Embryonic facial prominence (tissue), 1 donor: ENCODE results near the gene TNP2.

ENCODE experiments used
- DNase-seq: peaks from one replicate; pipeline ENCODE4 v3.0.0-alpha.2; 2016; ENCODE audit errors: extremely low spot score

Gene TNP2

DNA sequence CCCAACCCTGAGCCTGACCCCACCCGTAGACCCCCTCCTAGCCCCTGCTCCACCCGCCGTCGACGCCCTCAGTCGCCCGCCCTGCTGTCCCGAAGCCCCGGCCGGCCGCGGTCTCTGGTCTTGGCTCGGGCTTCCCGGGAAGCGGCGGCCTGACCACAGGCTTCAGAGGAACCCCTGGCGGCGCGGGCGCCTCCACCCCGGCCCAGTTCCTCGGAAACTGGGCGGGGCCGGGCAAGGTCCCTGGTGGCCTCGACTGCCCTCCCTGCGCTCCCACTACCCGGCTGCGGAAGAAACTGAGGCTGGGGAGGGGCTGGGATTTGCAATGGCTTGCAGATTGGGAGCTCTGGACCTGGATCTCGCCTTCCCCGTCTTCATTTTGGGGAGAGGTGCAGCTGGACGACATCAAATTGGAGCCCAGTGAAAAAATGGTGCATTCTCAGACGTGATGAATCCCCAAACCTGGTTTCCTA is 12.4 kb downstream of the TNP2 start:
- DNase-seq, result no peak

DNA sequence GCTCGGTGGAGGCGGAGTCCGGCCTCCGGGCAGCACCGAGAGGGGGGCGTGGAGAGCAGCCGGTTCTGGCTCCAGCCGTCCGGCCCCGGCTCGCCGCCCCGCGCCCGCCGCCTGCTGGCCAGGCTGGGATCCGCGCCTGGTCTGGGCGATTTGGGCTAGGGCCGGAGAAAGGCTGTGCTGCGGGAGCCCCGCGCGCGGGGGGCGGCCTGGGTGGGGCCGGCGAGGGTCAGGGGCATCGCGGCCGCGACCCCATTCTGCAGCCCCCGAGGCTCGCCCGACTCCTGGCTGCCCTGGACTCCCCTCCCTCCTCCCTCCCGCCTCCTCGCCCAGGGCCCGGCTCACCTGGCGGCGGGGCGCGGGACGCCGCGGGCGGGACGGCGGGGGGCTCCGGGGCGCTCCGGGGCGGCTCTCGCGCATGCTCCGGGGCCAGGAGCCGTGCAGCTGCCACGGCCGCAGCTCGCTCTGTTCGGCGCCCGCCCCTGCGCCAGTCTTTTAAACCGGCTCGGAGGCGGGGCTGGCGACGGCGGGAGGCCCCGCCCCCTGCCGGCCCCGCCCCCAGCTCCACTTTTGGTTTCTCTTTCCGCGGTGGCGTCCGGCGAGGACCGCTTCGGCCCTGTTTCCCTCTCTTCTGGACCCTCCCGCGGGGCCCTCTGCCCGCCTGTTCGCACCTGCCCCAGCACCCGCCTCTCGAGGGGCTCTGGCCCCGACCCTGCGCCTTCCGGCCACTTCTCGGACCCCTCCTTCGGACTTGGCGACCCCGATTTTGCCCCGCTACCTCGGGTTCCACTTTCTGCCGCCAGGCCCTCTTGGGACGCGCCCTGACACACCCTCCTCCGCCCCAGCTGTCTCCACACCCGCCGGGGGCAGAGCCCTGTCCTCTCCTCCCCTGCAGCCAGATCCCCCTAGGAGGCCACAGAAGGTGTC is 13.1 kb downstream of the TNP2 start, which contains the start of gene SOCS1:
SOCS1 (minus strand) TSS at position 468 of the 924 bp plus-strand sequence. CDS start 726 bp downstream, outside the sequence.
- peak; percentile 77 for DNase-seq

DNA sequence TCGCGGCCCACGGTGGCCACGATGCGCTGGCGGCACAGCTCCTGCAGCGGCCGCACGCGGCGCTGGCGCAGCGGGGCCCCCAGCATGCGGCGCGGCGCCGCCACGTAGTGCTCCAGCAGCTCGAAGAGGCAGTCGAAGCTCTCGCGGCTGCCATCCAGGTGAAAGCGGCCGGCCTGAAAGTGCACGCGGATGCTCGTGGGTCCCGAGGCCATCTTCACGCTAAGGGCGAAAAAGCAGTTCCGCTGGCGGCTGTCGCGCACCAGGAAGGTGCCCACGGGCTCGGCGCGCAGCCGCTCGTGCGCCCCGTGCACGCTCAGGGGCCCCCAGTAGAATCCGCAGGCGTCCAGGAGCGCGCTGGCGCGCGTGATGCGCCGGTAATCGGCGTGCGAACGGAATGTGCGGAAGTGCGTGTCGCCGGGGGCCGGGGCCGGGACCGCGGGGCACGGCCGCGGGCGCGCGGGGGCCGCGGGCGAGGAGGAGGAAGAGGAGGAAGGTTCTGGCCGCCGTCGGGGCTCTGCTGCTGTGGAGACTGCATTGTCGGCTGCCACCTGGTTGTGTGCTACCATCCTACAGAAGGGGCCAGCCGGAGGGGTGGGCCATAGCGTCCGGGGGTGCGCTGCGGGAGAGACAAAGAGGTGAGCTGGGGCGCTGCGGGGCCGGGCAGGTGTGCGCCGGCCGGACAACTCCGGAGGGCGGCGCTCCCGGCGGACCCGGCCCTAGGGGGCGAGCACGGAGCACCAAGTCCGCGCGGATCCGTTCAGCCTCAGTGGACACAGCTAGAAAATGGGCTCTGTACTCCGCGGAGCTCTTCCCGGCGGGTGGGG is 14.0 kb downstream of the TNP2 start:
- DNase-seq, result no peak

DNA sequence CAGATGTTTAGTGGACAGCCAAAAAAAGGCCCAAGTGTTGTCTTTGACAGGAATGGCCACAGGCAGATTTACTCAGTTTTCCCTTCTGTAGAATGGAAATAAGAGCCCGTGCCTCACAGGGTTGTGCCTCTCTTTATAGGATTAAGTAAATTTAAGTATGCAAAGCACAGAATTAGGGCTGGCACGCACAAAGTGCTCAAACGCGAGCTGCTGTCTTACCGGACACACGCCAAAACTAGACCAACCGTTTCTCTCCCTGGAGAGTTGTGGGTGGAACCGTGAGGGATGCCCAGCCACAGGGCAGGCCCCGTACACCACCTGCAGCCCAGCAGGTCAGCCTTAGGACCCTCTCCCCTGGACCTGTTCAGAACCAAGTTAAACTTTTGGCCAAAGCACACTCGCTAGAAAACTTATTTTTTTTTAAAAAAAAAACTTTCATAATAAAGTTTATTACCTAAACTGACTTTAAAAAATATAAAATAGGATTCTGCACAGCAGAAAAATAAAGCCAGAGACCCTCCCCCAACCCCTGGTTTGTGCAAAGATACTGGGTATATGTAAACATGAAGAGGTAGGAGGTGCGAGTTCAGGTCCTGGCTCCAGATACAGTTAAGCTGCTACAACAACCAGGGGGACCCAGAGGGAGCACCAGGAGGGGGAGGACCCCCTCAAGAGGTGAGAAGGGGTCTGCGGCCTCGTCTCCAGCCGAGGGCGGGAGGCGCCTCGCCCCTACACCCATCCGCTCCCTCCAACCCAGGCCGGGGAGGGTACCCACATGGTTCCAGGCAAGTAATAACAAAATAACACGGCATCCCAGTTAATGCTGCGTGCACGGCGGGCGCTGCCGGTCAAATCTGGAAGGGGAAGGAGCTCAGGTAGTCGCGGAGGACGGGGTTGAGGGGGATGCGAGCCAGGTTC is 14.9 kb downstream of the TNP2 start:
- DNase-seq, result no peak

DNA sequence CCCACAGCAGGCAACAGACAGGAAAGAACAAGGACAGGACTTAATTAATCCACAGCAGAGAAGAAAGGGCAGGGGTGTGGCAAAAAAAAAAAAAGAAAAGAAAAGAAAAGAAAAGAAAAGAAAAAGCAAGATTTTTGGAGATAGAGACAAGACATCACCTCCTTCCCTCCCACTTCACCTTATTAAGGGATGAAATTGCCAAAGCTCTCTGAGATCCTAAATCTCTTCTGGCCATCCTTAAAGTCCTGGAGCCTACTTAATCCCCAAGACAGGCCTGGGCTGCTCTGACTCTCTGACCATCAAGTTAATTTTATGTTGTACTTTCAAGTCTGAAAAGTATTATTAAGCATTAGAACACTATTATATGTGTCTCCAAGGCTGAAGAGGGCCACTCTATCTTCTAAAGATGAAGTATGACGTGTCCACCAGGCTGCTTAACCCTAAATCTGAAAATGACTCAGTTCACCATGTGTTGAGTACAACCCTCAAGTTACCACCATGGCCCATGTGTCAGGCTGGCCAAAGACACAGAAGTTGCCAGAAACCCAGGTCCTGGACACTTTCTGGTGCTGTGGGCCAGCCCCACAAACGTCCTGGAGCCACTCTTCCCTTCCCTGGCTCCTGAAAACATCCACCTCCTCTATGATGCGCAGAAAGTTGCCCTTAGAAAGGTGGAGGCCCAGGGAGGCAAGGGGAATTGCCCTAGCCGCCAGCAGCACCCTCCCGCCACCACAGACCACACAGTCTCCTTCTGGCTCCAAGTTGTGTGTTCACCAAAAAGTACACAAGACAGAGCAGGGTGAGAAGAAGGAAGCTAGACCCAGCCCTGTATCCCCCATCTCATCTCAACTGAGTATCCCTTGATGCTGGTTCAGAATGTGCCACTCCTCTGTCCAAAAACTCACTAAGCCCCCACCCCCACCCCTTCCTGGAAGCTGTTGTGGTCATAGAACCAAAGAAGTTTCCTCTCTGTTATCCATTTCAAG is 15.8 kb downstream of the TNP2 start:
- no peak for DNase-seq

DNA sequence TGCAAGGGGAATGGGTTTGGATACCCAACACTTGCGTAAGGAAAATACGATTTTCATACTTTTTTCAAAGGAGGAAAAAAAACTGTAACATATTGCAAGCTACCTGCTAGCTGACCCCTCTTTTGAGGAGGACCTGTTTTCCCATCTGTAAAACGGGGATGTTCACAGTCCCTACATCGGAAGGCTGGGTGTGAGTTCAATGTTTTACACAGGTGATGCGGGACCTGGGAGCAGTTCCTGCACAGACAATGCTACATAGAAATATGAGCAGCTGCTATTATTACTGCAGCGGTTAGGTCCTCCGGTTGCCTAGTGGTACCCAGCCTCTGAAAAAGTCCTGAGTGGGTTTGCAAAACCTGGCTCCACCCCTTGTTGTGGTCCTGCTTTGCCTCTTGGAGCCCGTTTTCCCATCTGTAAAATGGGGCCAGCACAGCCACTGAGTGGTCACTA is 16.6 kb downstream of the TNP2 start:
- DNase-seq, result no peak

DNA sequence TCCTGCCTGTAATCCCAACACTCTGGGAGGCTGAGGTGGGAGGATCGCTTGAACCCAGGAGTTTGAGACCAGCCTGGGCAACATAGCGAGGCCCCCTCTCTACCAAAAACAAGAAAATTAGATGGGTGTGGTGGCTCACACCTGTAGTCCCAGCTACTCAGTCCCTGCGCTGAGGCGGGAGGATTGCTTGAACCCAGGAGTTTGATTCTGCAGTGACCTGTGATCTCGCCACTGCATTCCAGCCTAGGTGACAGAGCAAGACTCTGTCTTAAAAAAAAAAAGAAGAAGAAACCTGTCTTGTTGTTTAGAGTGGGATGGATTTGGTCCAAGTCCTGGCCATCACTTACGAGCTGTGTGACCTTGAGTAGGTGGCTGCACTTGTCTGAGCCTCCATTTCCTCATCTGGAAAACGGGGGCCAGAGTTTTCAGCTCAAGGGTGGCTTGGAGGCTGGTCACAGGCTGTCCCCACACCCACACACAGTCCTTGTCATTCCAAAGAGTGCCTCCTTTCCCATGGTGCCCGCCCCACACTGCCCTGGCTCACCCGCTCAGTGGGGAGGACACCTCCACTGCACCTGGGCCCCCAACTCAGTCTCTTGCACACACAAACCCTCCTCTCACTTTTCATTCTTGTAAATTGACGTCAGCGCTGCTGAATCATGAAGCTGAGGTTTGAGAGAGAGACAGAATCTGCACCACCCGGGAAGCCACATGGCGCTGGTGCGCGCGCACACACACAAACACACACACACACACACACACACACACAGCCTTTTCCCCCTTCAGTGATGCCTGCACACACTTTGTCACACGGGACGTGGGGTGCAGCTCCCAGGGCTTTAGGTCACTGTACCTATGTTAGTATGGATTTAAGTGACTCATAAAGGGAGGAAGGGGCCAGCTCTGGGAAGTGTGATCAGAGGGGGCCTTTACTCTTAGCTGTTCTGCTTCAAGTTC is 17.3 kb downstream of the TNP2 start:
- DNase-seq, result no peak

DNA sequence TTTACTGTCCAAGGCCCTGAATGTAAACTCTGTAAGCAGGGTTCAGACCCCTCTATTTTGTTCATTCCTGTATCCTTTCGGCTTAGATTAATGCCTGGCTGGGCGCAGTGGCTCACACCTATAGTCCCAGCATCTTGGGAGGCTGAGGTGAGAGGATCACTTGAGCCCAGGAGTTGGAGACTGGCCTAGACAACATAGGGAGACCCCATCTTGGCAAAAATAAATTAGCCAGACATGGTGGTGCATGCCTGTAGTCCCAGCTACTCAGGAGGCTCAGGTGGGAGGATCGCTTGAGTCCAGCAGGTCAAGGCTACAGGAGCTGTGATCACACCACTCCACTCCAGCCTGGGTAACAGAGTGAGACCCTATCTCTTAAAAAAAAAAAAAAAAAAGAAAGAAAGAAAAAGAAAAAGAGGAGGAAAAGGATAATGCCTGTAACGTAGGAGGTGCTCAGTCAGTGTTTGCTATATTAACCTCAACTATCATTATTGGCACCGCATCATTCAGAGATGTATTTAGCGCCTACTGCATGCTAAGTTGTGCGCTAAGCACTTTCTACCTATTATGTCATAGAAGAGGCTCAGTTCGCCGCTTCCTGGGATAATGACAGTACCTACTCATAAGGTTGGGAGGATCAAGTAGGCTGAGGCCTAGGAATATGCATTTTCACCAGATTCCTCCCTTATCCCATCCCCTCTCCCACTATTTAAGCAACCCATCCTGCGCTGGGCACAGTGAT is 18.2 kb downstream of the TNP2 start:
- DNase-seq, result no peak

DNA sequence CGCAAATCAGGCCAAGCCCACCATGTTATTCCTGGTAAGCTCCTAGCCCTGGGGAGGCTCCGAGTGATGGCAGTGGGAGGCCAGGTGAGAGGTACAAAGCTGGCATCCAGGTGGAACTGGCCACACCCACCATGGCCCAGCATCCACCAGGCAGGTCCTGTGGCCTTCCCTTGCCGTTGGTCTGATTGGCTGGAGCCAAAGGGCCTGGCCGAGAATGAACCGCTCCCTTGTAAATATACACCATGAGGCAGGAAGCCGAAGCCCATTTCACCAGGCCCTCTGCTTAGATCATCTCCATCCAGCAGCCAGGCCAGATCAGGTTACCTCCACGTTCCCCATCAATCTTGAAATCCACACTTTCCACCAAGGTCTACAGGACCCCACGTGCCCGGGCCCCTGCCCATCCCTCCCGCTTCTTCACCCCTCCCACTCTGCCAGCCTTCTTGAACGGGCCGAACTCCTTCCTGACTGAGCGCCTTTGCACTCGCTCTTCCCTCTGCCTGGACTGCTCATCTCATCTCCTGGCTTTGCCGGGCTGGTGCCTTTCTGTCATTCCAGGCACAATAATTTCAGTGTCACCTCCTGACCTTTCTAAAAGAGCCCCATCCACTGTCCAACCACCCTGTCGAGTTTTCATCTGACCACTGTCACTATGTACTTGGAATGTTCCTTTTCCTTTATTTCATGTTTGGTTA is 18.9 kb downstream of the TNP2 start:
- DNase-seq, result no peak

DNA sequence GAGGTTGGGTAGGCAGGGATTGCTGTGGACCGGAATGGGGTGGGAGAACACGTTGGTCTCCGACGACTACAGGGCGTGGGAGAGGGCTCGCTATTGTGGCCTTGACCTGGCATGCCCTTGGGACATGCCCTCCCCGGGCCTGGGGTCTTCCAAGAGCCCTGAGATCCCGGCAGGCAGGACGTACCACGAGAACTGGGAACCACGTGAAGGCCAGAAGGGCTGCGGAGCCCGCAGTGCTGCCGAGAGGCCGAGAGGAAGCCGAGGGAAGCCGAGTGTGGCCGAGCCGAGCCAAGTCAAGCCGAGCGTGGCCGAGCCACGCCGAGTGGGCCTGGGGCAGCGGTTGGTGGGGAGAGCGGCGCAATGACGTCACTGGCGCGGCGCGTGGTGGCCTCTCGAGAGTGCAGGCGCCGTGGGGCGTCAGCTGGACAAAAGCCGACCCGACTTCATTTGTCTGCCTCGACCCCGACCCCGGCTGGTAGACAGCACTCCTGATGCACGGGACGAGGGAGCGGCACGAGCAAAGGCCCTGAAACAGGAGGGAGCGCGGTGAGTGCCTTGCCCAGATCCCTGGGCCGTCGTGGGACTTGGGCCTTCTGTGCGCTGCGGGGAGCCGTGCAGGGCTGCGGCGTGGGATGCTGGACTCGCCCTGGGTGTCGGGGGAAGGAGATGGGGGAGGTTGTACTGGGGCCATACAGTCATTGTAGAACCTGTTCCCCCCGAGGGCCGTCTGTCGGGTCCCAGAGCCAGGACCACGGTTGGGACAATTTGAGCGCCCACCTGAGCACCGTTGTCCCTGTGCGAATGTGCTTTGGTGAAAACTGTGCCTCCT is 19.7 kb downstream of the TNP2 start:
- no peak for DNase-seq

DNA sequence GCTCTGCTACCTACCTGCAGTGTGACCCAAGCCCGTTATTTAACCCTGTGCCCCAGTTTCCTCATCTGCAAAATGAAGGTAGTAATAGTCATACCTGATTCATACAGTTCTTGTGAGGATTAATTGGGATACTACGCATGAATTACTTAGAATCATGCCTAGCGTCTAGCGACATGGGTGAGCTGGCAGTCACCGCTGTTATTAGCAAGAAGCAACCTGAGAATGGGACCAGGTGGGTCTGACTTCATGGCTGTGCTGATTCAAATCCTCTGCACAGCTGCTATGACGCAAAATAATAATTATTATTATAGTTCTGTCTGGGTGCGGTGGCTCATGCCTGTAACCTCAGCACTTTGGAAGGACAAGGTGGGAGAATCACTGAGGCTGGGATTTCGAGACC is 21.0 kb downstream of the TNP2 start:
- no peak for DNase-seq

DNA sequence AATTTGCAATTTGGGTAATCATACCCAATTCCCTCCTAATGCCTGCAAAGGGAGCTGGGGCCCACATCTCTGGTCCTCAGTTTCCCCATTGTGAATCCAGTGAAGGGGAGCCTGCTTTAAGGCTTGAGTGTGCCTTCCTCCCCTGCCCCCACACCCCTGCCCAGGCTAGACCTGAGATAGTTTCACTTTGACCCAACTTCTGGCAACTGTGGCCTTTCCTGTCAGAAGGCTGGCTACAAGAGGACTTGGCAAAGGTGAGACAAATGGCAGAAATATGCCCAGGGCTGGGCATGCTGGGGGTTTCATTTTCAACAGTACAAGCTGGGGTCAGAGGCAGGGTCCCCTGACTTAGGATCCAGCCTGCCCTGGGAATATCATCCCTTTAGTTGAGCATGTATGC is 23.1 kb downstream of the TNP2 start:
- no peak for DNase-seq

DNA sequence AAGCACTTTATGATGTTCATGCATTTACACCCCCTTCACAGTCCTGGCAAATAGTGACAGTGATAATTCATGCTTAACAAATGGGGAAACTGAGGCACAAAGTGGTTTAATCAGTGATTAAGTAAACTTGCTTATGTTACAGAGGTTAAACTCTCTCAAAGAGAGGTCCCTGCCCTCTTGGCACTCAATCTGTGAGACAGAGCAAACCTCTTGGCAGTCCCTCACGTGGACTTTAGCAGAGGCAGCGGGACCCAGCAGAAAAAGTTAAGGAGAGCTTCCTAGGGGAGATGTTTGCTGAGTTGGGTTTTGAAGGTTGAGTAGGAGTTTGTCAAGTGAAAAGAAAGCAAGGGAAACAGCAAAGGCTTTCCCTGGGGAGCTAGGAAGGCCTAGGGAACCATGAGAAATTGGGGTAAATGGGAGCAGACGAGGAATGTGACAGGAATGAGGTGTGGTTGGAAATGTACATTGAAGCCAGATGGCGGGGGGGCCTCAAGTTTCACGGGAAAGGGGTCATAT is 23.8 kb downstream of the TNP2 start:
- no peak for DNase-seq

DNA sequence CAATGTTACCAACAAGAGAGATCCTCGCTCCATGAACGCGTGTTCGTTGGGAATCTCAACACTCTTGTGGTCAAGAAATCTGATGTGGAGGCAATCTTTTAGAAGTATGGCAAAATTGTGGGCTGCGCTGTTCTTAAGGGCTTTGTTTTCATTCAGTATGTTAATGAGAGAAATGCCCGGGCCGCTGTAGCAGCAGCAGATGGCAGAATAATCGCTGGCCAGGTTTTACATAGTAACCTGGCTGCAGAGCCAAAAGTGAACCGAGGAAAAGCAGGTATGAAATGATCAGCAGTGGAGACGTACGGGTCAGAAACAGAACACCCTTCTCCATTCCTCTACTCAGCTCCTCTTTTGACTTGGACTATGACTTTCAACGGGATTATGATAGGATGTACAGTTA is 26.5 kb downstream of the TNP2 start:
- DNase-seq, result no peak

DNA sequence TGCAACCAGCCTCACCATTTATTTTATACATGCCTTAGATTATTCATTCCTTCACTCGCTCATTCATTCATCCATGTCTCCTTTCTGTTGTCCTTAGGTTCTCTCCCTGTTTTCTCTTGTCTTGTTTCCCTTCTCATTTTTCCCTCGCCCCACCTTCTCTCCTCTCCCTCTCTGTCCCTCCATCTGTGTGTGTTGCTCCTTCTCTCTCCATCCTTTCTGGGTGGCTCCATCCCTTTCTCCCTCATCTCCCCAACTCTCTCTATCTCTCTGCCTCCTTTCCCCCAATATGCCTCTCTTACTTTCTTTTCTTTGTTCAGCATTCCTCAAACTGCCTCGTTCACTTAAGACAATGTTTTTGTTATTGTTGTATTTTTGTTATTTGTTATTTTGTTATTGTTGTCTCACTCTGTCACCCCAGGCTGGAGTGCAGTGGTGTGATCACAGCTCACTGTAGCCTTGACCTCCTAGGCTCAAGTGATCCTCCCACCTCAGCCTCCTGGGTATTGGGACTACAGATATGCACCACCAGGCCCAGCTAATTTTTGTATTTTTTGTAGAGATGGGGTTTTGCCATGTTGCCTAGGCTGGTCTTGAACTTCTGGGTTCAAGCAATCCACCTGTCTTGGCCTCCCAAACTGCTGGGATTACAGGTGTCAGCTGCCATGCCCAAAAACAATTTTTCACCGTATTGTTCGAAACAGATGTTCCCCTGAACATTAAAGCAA is 27.5 kb downstream of the TNP2 start:
- no peak for DNase-seq
